ENCODE data around the gene DOCK8.

DNA sequence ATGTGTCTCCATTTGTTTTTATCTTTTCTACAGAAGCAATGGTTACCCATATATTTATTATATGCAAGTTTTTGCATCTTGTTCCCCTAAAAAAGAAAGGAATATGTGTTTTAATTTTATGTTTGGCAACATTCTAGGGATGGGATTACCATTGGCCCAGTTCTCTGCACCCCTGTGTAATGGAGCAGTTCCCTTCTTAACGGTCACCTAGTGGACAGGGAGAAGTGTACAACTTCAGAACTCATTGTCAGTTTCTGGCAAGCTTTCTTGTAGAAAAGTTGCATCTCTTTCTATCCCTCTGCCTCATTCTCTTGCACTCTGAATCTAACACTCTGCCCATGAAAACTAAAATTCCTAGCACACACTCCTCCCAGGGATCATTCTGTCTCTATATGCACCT lies 78.2 kb downstream of the DOCK8 start:
- TF ChIP-seq, protein P1, sequence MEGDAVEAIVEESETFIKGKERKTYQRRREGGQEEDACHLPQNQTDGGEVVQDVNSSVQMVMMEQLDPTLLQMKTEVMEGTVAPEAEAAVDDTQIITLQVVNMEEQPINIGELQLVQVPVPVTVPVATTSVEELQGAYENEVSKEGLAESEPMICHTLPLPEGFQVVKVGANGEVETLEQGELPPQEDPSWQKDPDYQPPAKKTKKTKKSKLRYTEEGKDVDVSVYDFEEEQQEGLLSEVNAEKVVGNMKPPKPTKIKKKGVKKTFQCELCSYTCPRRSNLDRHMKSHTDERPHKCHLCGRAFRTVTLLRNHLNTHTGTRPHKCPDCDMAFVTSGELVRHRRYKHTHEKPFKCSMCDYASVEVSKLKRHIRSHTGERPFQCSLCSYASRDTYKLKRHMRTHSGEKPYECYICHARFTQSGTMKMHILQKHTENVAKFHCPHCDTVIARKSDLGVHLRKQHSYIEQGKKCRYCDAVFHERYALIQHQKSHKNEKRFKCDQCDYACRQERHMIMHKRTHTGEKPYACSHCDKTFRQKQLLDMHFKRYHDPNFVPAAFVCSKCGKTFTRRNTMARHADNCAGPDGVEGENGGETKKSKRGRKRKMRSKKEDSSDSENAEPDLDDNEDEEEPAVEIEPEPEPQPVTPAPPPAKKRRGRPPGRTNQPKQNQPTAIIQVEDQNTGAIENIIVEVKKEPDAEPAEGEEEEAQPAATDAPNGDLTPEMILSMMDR (IDR thresholded peaks at IDR 0.05): no peak
- no peak for TF ChIP-seq POLR2A (IDR thresholded peaks at IDR 0.05)
